Measurements from ENCODE around the gene OR10G8.
"Not testable (repeated sequence)": the region's sequence is repeated elsewhere in the genome, so short reads cannot be mapped to it uniquely, and the experiment has no call there.

DNA sequence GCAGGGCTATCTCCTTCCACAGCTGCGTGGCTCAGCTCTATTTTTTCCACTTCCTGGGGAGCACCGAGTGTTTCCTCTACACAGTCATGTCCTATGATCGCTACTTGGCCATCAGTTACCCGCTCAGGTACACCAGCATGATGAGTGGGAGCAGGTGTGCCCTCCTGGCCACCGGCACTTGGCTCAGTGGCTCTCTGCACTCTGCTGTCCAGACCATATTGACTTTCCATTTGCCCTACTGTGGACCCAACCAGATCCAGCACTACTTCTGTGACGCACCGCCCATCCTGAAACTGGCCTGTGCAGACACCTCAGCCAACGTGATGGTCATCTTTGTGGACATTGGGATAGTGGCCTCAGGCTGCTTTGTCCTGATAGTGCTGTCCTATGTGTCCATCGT is 10.8 kb upstream of the OR10G8 start:
- TF ChIP-seq, protein P1, sequence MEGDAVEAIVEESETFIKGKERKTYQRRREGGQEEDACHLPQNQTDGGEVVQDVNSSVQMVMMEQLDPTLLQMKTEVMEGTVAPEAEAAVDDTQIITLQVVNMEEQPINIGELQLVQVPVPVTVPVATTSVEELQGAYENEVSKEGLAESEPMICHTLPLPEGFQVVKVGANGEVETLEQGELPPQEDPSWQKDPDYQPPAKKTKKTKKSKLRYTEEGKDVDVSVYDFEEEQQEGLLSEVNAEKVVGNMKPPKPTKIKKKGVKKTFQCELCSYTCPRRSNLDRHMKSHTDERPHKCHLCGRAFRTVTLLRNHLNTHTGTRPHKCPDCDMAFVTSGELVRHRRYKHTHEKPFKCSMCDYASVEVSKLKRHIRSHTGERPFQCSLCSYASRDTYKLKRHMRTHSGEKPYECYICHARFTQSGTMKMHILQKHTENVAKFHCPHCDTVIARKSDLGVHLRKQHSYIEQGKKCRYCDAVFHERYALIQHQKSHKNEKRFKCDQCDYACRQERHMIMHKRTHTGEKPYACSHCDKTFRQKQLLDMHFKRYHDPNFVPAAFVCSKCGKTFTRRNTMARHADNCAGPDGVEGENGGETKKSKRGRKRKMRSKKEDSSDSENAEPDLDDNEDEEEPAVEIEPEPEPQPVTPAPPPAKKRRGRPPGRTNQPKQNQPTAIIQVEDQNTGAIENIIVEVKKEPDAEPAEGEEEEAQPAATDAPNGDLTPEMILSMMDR (IDR thresholded peaks at IDR 0.05) = not testable (repeated sequence)
- TF ChIP-seq POLR2A (IDR thresholded peaks at IDR 0.05) = not testable (repeated sequence)

Measured in lower leg skin (tissue), 3 donors.